Medulla oblongata (tissue), 1 donor: ENCODE measurements around the gene CRYGA.
"Not testable (repeated sequence)": the region's sequence is repeated elsewhere in the genome, so short reads cannot be mapped to it uniquely, and the experiment has no call there.

Experiments used
- DNase-seq: peaks from one replicate; pipeline ENCODE4 v3.0.0-alpha.2; 2015; ENCODE audit errors: extremely low spot score

Gene CRYGA

DNA sequence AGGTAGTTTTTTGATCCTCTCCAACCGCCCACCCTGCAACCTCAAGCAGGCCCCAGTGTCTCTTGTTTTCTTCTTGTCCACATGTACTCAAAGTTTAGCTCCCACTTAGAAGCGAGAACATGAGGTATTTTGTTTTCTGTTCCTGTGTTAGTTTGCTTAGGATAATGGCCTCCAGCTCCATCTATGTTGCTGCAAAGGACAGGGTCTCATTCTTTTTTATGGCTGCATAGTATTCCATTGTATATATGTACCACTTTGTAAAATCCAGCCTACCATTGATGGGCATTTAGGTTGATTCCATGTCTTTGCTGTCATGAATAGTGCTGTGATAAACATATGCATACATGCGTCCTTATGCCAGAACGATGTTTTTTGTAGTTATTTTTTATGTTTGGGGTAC, 36.3 kb downstream of the CRYGA start:
- no peak for DNase-seq

GRCh38 chr2:208125251-208125650, 38.1 kb downstream of the CRYGA start:
- DNase-seq, result no peak

DNA sequence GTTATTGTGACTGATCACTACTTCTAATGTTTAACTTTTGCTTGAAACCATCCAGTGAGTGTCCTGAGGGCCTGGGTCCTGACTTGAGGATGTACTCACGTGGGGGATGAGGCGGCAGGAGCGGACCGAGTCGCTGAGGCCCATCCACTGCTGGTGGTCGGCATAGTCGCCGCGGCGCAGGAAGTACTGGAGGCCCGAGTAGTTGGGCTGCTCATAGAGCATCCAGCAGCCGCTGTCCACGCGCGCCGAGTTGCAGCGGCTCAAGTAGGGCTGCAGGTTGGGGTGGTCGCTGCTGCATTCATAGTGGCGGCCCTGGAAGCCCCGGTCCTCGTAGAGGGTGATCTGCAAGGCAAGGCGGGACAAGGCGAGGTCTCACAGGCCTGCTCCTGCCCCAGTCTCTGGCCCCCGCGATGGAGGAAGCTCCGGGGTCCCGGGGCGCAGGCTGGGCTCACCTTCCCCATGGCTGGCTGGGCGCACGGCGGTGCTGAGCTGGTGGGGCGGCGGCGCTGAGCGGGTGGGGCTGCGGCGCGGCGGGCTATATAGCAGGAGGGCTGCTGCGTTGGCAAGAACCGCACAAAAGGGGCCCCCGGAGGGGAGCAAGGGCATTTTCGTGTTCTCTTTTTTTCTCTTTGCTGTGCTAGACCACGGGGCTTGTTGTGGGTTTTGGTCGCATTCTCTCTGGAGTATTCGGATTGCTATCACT, 39.2 kb downstream of the CRYGA start, which contains the start of gene CRYGD:
TSS of gene CRYGD (minus strand) at position 512 of the 703 bp plus-strand sequence. CDS start at position 461, 51 bp downstream.
- not testable (repeated sequence) for DNase-seq

DNA sequence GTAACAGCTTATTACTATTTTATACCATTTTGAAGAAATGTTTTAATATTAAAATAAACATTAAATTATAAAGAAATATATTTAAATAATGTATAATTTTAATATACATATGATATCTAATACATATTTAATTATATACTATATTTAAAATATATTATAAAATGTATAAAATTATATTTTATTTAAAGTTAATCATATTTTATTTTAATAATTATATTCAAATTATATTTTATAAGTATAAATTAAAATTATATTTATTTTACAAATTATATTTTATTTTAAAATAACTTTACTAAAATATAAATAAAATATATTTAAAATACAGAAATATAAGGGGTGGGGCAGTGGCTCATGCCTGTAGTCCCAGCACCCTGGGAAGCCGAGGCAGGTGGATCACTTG, 41.1 kb downstream of the CRYGA start:
- DNase-seq, result no peak

GRCh38 chr2:208118918-208119317, 44.5 kb downstream of the CRYGA start:
- no peak for DNase-seq

- not testable (repeated sequence) for DNase-seq
These were observed 46.0 kb downstream of the CRYGA start for GRCh38 chr2:208117390-208117789.

DNA sequence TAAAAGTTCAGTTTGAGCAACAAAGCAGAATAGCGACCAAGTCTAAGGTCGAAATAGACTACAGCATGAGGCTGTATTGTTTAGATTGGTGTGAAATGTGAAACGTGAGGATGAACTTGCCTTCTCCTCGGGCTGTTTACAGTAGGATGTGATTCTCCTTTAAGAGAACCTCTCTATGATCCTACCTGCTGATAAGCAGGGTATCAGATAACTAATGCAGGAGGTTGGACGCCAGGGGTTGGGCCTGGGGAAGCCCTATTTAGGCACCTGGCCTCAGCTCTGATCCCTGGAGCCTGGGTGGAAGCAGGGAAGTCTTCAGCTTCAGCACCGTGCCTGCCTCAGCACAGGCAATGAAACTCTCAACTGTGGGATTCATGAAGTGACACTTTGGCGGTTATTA, 50.4 kb downstream of the CRYGA start:
- no peak for DNase-seq

DNA sequence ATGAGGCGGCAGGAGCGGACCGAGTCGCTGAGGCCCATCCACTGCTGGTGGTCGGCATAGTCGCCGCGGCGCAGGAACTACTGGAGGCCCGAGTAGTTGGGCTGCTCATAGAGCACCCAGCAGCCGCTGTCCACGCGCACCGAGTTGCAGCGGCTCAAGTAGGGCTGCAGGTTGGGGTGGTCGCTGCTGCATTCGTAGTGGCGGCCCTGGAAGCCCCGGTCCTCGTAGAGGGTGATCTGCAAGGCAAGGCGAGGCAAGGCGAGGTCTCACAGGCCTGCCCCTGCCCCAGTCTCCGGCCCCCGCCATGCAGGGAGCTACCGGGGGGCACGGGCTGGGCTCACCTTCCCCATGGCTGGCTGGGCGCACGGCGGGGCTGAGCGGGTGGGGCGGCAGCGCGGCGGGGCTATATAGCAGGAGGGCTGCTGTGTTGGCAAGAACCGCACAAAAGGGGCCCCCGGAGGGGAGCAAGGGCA, 51.1 kb downstream of the CRYGA start:
- DNase-seq, result not testable (repeated sequence)
